ENCODE results near the gene INO80C. TPM values are rescaled to one million over a fixed set of nuclear protein-coding genes. Genes with fewer than 3 reads are reported as not detected.

The INO80C gene
- polyA plus RNA-seq, 2 donors = 58.3 to 70.6 TPM

DNA sequence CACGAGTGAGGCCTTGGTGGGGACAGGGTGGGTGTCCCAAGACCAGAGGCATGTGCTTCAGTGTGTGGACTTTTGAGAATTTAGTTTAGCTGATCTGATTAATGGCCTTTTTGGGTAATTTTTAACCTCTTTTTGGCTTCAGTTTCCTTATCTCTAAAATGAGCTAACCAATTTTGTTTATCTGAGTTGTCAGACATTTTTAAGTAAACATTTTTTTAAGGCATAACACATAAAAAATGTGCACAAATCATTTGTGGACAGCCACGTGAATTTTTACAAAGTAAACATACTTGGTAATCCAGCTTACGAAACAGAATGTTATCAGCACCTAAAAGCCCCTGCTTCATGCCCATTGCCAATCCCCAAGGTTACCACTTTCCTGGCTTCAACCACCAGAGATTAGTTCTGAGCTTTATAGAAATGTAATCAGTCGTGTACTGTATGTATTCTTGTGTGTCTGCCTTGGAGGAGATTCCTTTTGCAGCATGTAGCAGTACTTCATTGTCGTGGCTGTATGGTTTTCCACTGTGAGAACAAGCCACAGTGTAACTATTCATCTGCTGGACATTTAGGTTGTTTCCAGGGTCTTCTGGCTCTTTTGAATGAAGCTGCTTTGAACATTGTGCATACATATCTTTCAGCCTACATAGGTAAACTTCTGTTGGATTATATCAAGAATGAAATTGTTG lies 8.4 kb upstream of the INO80C start:
- Histone ChIP-seq H3K4me1 (ENCODE audit: control insufficient read depth in 2 of 2, insufficient read depth in 2 of 2, low read length in 1 of 2) (peaks cover 2 to 10% of the 10 kb centered on the region in 2 donors), H3K27ac (ENCODE audit: low read depth in 2 of 2, low read length in 1 of 2) (no peak overlapping the region), H3K36me3 (ENCODE audit: control insufficient read depth in 2 of 2, insufficient read depth in 2 of 2, low read length in 1 of 2) (no peaks in the 10 kb centered on the region), H3K4me3 (ENCODE audit: low read depth in 1 of 2, low read length in 2 of 2) (no peak overlapping the region), H3K27me3 (ENCODE audit: control insufficient read depth in 1 of 2, insufficient read depth in 2 of 2, low read length in 2 of 2) (no peaks in the 10 kb centered on the region), H3K9me3 (ENCODE audit: control insufficient read depth in 2 of 2, insufficient read depth in 1 of 2, low read depth in 1 of 2, low read length in 1 of 2) (no peaks in the 10 kb centered on the region)
- WGBS, 2 donors = 44 to 58% methylated on average over 5 of the region's 5 CpGs

DNA sequence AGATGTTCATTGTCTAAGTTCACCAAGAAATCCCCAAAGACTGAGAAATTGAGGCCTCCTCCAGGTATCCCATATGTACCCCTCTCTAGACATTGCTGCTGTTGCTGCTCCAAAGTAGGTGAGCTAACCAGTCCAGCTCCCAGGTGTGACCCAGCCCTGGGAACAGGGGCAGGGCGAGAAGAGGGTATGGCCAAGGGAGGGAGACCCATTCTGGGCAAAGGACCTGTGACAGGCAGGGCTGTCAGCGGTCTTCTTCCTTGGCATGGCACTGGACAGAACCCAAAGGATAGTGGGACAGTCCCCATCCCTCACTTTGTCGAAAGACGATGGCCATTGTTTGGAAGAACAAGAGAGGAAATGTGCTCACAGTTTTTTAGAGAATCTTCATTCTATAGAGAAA lies 7.2 kb upstream of the INO80C start:
- no peak overlapping the region for H3K27ac ChIP-seq (ENCODE audit: low read depth in 2 of 2, low read length in 1 of 2)
- H3K27me3 ChIP-seq (ENCODE audit: control insufficient read depth in 1 of 2, insufficient read depth in 2 of 2, low read length in 2 of 2) = no peaks in the 10 kb centered on the region
- no peak overlapping the region for H3K4me3 ChIP-seq (ENCODE audit: low read depth in 1 of 2, low read length in 2 of 2)
- H3K9me3 ChIP-seq (ENCODE audit: control insufficient read depth in 2 of 2, insufficient read depth in 1 of 2, low read depth in 1 of 2, low read length in 1 of 2) = no peaks in the 10 kb centered on the region
- 94 to 96% methylated on average over 4 of the region's 4 CpGs for WGBS, 2 donors
- peaks cover 2 to 11% of the 10 kb centered on the region in 2 donors for H3K4me1 ChIP-seq (ENCODE audit: control insufficient read depth in 2 of 2, insufficient read depth in 2 of 2, low read length in 1 of 2)
- H3K36me3 ChIP-seq (ENCODE audit: control insufficient read depth in 2 of 2, insufficient read depth in 2 of 2, low read length in 1 of 2) = no peaks in the 10 kb centered on the region

DNA sequence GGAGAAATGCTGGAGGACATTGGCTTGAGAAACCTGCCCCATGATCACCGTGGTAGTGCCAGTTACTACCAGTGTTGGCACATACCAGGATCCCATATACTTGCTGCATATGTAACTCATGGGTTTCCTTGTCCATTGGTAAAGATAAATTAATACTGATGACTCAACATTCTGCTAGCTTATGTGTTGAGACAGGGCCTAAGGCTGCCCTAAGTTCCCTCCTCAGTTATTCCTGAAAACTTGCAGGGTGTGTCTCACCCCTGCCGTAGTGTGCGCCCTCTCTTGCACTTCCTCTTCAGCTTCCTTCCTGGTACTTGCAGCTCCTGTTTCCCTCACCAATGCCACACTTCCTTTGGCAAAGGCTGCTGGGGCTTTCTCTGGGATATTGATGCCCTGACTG lies 4.3 kb upstream of the INO80C start:
- H3K4me1 ChIP-seq (ENCODE audit: control insufficient read depth in 2 of 2, insufficient read depth in 2 of 2, low read length in 1 of 2) = peaks cover 2 to 11% of the 10 kb centered on the region in 2 donors
- 42 to 66% methylated on average over 3 of the region's 3 CpGs for WGBS, 2 donors
- no peaks in the 10 kb centered on the region for H3K36me3 ChIP-seq (ENCODE audit: control insufficient read depth in 2 of 2, insufficient read depth in 2 of 2, low read length in 1 of 2)

DNA sequence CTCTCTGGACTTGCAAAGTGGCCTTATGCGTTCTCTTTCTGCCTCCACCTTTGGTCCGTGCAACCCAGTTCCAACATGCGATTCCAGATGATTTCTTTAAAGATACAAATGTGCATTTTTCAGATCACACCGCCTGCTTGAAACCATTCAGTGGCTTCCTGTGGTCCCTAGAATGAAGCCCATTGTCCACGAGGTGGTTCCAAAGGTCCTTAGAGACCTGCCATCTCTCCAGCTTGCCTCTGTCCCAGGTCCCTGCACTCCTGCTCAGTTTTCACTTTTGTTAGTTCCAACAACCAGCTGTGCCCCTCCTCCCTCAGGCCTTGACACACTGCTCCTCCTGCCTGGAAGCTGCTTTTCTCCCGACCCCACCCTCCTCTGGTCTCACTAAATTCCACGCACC lies 3.6 kb upstream of the INO80C start:
- peak overlapping the region; percentile 86 to 96 for H3K27ac ChIP-seq (ENCODE audit: low read depth in 2 of 2, low read length in 1 of 2)
- no peaks in the 10 kb centered on the region for H3K9me3 ChIP-seq (ENCODE audit: control insufficient read depth in 2 of 2, insufficient read depth in 1 of 2, low read depth in 1 of 2, low read length in 1 of 2)
- H3K4me3 ChIP-seq (ENCODE audit: low read depth in 1 of 2, low read length in 2 of 2) = no peak overlapping the region
- WGBS, 2 donors = 68 to 72% methylated on average over 7 of the region's 7 CpGs
- H3K27me3 ChIP-seq (ENCODE audit: control insufficient read depth in 1 of 2, insufficient read depth in 2 of 2, low read length in 2 of 2) = no peaks in the 10 kb centered on the region
- peaks cover 2 to 11% of the 10 kb centered on the region in 2 donors for H3K4me1 ChIP-seq (ENCODE audit: control insufficient read depth in 2 of 2, insufficient read depth in 2 of 2, low read length in 1 of 2)
- no peaks in the 10 kb centered on the region for H3K36me3 ChIP-seq (ENCODE audit: control insufficient read depth in 2 of 2, insufficient read depth in 2 of 2, low read length in 1 of 2)

More for the DNA sequence above, 4.3 kb upstream of the INO80C start:
- H3K27ac ChIP-seq (ENCODE audit: low read depth in 2 of 2, low read length in 1 of 2) = peak overlapping the region; percentile 86 to 96
- H3K9me3 ChIP-seq (ENCODE audit: control insufficient read depth in 2 of 2, insufficient read depth in 1 of 2, low read depth in 1 of 2, low read length in 1 of 2) = no peaks in the 10 kb centered on the region
- H3K27me3 ChIP-seq (ENCODE audit: control insufficient read depth in 1 of 2, insufficient read depth in 2 of 2, low read length in 2 of 2) = no peaks in the 10 kb centered on the region
- H3K4me3 ChIP-seq (ENCODE audit: low read depth in 1 of 2, low read length in 2 of 2) = no peak overlapping the region

DNA sequence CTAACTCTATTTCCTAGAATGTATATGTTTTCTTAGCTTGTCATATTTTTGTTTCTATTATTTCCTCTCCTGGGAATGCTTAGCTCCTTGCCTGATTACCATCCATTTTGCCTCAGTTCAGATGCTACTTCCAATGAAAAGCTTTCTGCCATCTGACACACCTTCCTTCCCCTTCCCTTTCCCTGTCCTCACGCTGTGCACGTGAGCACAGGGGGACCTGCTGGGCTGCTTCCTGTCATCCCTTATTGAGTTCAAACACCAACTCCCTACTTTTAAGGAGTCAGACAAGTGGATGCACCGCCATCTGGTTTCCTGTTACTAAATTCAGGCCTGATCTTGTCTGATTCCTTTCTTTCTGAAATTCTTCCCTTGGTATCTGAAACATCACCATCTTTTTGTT lies 2.4 kb upstream of the INO80C start:
- H3K4me1 ChIP-seq (ENCODE audit: control insufficient read depth in 2 of 2, insufficient read depth in 2 of 2, low read length in 1 of 2) = peaks cover 2 to 11% of the 10 kb centered on the region in 2 donors
- H3K9me3 ChIP-seq (ENCODE audit: control insufficient read depth in 2 of 2, insufficient read depth in 1 of 2, low read depth in 1 of 2, low read length in 1 of 2) = no peaks in the 10 kb centered on the region
- H3K27ac ChIP-seq (ENCODE audit: low read depth in 2 of 2, low read length in 1 of 2) = peak overlapping the region in 1 of 2 donors; percentile 65

DNA sequence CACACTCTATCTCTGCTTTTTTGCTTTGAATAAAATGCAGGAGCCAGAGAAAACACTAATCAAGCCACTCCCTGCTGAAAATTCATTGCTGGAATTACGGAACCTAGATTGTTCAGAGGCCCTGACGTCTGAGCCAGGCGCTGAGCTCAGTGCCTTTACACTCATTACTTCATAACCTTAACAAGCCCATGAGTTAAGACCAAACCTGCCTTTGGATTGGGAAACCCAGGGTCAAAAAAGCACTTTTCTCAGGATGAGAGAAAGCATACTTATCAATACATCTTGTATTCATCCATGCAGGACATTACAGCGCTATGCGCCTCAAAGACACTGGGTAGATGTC lies 762 bp downstream of the INO80C start:
- H3K27ac ChIP-seq (ENCODE audit: low read depth in 2 of 2, low read length in 1 of 2) = peak overlapping the region; percentile 96 to 100
- no peaks in the 10 kb centered on the region for H3K36me3 ChIP-seq (ENCODE audit: control insufficient read depth in 2 of 2, insufficient read depth in 2 of 2, low read length in 1 of 2)
- no peaks in the 10 kb centered on the region for H3K27me3 ChIP-seq (ENCODE audit: control insufficient read depth in 1 of 2, insufficient read depth in 2 of 2, low read length in 2 of 2)
- H3K4me3 ChIP-seq (ENCODE audit: low read depth in 1 of 2, low read length in 2 of 2) = peak overlapping the region; percentile 60 to 63
- H3K9me3 ChIP-seq (ENCODE audit: control insufficient read depth in 2 of 2, insufficient read depth in 1 of 2, low read depth in 1 of 2, low read length in 1 of 2) = no peaks in the 10 kb centered on the region
- WGBS, 2 donors = 1 to 3% methylated on average over 5 of the region's 5 CpGs
- H3K4me1 ChIP-seq (ENCODE audit: control insufficient read depth in 2 of 2, insufficient read depth in 2 of 2, low read length in 1 of 2) = peaks cover 0 to 2% of the 10 kb centered on the region in 2 donors

More for the DNA sequence above, 2.4 kb upstream of the INO80C start:
- no peaks in the 10 kb centered on the region for H3K36me3 ChIP-seq (ENCODE audit: control insufficient read depth in 2 of 2, insufficient read depth in 2 of 2, low read length in 1 of 2)
- WGBS, 2 donors = 35 to 42% methylated on average over 3 of the region's 3 CpGs
- no peaks in the 10 kb centered on the region for H3K27me3 ChIP-seq (ENCODE audit: control insufficient read depth in 1 of 2, insufficient read depth in 2 of 2, low read length in 2 of 2)
- no peak overlapping the region for H3K4me3 ChIP-seq (ENCODE audit: low read depth in 1 of 2, low read length in 2 of 2)

DNA sequence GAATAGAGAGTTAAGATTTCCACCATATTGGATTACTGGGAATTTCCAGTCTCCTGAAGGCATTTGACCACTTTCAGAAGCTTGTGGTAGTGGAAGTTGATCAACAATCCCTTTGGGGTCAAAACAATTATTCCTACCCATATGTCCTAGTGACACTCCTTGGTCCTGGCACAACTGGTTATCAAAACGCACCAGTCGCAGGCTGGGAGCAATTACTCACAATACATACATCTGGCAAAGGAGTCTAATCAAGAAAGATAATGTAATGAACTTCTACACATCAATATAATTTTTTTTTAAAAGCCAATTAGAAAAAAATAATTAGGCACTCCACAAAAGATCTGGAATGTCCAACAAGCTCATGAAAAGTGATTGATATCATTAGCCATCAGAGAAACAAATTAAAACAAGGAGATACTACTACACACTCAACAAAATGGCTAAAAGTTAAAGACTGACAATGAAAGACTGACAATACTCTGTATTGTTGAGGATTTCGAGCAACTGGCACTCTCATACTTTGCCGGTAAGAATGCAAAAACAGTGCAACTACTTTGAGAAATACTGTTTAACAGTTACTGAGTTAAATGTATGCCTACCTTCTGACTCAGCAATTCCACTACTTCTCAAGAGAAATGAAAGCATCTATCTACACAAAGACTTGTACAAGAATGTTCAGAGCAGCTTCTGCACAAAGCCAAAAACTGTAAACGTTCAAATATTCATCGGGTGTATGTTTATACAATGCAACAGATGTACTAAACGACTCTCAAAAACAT lies 2.0 kb downstream of the INO80C start:
- Histone ChIP-seq H3K36me3 (ENCODE audit: control insufficient read depth in 2 of 2, insufficient read depth in 2 of 2, low read length in 1 of 2) (no peaks in the 10 kb centered on the region), H3K27me3 (ENCODE audit: control insufficient read depth in 1 of 2, insufficient read depth in 2 of 2, low read length in 2 of 2) (no peaks in the 10 kb centered on the region), H3K27ac (ENCODE audit: low read depth in 2 of 2, low read length in 1 of 2) (no peak overlapping the region), H3K9me3 (ENCODE audit: control insufficient read depth in 2 of 2, insufficient read depth in 1 of 2, low read depth in 1 of 2, low read length in 1 of 2) (no peaks in the 10 kb centered on the region), H3K4me1 (ENCODE audit: control insufficient read depth in 2 of 2, insufficient read depth in 2 of 2, low read length in 1 of 2) (peaks cover 0 to 7% of the 10 kb centered on the region in 2 donors), H3K4me3 (ENCODE audit: low read depth in 1 of 2, low read length in 2 of 2) (peak overlapping the region in 1 of 2 donors; percentile 60)
- 65 to 67% methylated on average over 7 of the region's 7 CpGs for WGBS, 2 donors

DNA sequence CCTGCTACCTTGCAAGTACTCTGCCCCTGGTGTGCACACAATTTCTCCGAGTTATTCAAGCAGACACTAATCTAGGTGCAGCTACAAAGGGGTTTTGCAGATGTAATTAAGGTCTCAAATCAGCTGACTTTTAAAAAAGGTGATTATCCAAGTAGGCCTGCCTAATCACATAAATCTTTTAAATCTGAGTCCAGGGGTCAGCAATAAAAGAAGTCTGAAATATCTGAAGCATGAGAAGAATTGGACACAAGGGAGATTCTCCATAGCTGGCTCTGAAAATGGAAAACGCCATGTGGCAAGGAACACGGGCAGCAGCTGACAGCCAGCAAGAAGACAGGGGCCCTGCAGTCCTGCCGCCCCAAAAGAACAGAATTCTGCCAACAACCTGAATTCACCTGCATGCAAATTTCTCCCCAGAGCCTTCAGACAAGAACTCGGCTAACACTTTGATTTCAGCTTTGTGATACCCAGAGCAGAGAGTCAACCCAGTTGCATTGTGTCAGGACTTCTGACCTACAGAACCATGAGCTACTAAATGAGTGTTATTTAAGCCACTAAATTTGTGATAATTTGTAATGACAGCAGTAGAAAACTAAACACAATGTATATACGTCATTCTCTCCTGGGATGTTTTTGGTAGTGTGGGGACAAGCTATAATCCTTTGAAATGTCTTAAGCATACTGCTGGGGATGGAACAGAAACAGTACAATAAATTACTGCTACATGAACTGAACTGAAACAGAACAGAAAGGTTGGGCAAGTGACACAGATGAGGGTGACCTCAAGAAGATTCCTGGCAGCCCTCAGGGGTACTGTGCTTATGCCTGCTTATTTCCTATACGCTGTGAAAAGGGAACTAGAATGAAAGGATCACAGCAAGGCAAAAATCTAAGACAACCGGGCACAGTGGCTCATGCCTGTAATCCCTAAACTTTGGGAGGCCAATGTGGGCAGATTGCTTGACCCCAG lies 3.2 kb downstream of the INO80C start:
- WGBS, 2 donors = 77 to 86% methylated on average over 8 of the region's 8 CpGs
- H3K9me3 ChIP-seq (ENCODE audit: control insufficient read depth in 2 of 2, insufficient read depth in 1 of 2, low read depth in 1 of 2, low read length in 1 of 2) = no peaks in the 10 kb centered on the region
- peaks cover 0 to 11% of the 10 kb centered on the region in 2 donors for H3K4me1 ChIP-seq (ENCODE audit: control insufficient read depth in 2 of 2, insufficient read depth in 2 of 2, low read length in 1 of 2)
- H3K4me3 ChIP-seq (ENCODE audit: low read depth in 1 of 2, low read length in 2 of 2) = no peak overlapping the region
- H3K36me3 ChIP-seq (ENCODE audit: control insufficient read depth in 2 of 2, insufficient read depth in 2 of 2, low read length in 1 of 2) = no peaks in the 10 kb centered on the region
- H3K27ac ChIP-seq (ENCODE audit: low read depth in 2 of 2, low read length in 1 of 2) = peak overlapping the region in 1 of 2 donors; percentile 29
- no peaks in the 10 kb centered on the region for H3K27me3 ChIP-seq (ENCODE audit: control insufficient read depth in 1 of 2, insufficient read depth in 2 of 2, low read length in 2 of 2)

DNA sequence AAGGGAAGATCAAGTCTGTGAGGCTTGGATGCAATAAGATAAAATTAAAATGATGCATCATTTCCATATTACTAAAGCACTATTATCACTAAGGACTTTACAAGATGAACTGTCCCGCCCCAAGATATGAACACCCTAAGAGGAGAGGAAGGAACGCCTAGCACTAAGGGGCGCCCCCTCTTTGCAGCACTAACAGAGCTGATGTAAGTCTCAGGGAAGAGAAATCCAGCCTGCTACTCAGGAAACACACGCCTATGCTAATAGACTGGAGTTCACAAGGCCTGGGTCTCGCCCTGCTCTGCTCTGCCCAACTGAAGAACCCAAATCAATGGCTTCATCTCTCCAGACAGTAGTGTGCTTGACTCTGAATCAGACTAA lies 6.1 kb downstream of the INO80C start:
- no peaks in the 10 kb centered on the region for H3K36me3 ChIP-seq (ENCODE audit: control insufficient read depth in 2 of 2, insufficient read depth in 2 of 2, low read length in 1 of 2)
- peak overlapping the region; percentile 27 to 65 for H3K27ac ChIP-seq (ENCODE audit: low read depth in 2 of 2, low read length in 1 of 2)
- H3K4me1 ChIP-seq (ENCODE audit: control insufficient read depth in 2 of 2, insufficient read depth in 2 of 2, low read length in 1 of 2) = peaks cover 0 to 13% of the 10 kb centered on the region in 2 donors
- H3K9me3 ChIP-seq (ENCODE audit: control insufficient read depth in 2 of 2, insufficient read depth in 1 of 2, low read depth in 1 of 2, low read length in 1 of 2) = no peaks in the 10 kb centered on the region
- WGBS, 2 donors = 67 to 78% methylated on average over 5 of the region's 5 CpGs
- H3K27me3 ChIP-seq (ENCODE audit: control insufficient read depth in 1 of 2, insufficient read depth in 2 of 2, low read length in 2 of 2) = no peaks in the 10 kb centered on the region
- H3K4me3 ChIP-seq (ENCODE audit: low read depth in 1 of 2, low read length in 2 of 2) = no peak overlapping the region

All from esophagus (tissue), 2 donors.